B cell (primary cell): ENCODE measurements around the gene PCSK6. TPM values are rescaled to one million over a fixed set of nuclear protein-coding genes. Genes with fewer than 3 reads are reported as not detected.

Experiments
- ATAC-seq: fragments of 200-7000 bp; cut with Tn5 transposase; one replicate; pipeline ENCODE4 v1.10.0; 2021; ENCODE audit warnings: low read depth, mild to moderate bottlenecking, moderate number of reproducible peaks, moderate library complexity
- CTCF ChIA-PET: fragments of 350-600 bp; sonication (Branson Sonifier 250); formaldehyde crosslinking; loops from one replicate; lab custom pipeline; 2021; ENCODE audit warnings: antibody characterized with exemption, inconsistent platforms; lab: Charles Lee
- POLR2A ChIA-PET: fragments of 350-600 bp; sonication (Branson Sonifier 250); formaldehyde crosslinking; loops from one replicate; lab custom pipeline; 2021; ENCODE audit warnings: antibody characterized with exemption; lab: Charles Lee
- DNase-seq: peaks from one replicate; pipeline ENCODE4 v3.0.0; 2013
- H2AFZ ChIP-seq: 2 replicates; pipeline ENCODE4 v1.6.1; 2012; ENCODE audit warnings: mild to moderate bottlenecking, low read depth, low read length; ENCODE audit not compliant: insufficient read depth, poor library complexity, severe bottlenecking
- H3K27ac ChIP-seq, 2 donors: 1 replicate in 1 of 2; 2 replicates in 1 of 2; pipeline ENCODE4 v1.5.1; 2012 to 2013; ENCODE audit warnings: low read length in 2 of 2, mild to moderate bottlenecking in 2 of 2, moderate library complexity in 1 of 2
- H3K27me3 ChIP-seq, 4 experiments: fragments of 200-600 bp in 1 of 4; sonication (generic) in 1 of 4; replicated peaks in 1 of 4; 1 replicate in 2 of 4; 2 replicates in 2 of 4; pipeline versions ENCODE4 v1.6.1 to v1.7.0; 2013 to 2016; ENCODE audit warnings: low read length in 3 of 4, mild to moderate bottlenecking in 2 of 4, mixed read lengths in 1 of 4, moderate library complexity in 1 of 4; ENCODE audit not compliant: insufficient read depth in 4 of 4, control insufficient read depth in 3 of 4; ENCODE audit errors: control extremely low read depth in 1 of 4
- H3K36me3 ChIP-seq, 2 experiments: replicated peaks in 1 of 2; 1 replicate in 1 of 2; 2 replicates in 1 of 2; pipeline versions ENCODE4 v1.6.1 to v1.7.1; 2013; ENCODE audit warnings: low read length in 1 of 2; ENCODE audit not compliant: insufficient read depth in 2 of 2, control insufficient read depth in 1 of 2; ENCODE audit errors: control extremely low read depth in 1 of 2, extremely low read depth in 1 of 2
- H3K4me1 ChIP-seq, 2 donors: fragments of 200-600 bp in 1 of 2; sonication (generic) in 1 of 2; 1 replicate in 1 of 2; 2 replicates in 1 of 2; pipeline versions ENCODE4 v1.5.1 to v1.6.1; 2013 to 2017; ENCODE audit warnings: low read length in 2 of 2; ENCODE audit not compliant: control insufficient read depth in 2 of 2, insufficient read depth in 2 of 2
- H3K4me2 ChIP-seq: replicated peaks from 2 replicates; pipeline ENCODE3; 2012; ENCODE audit warnings: mild to moderate bottlenecking, low read depth, low read length; ENCODE audit not compliant: poor library complexity, severe bottlenecking
- H3K4me3 ChIP-seq, 5 experiments: fragments of 200-600 bp in 1 of 5; sonication (generic) in 1 of 5; 1 replicate in 3 of 5; 2 replicates in 2 of 5; pipeline versions ENCODE4 v1.5.1 to v1.7.0; 2011 to 2016; ENCODE audit warnings: low read length in 4 of 5, mild to moderate bottlenecking in 4 of 5, low read depth in 2 of 5, control low read depth in 1 of 5, moderate library complexity in 1 of 5; ENCODE audit not compliant: insufficient read depth in 1 of 5; ENCODE audit errors: control extremely low read depth in 1 of 5, extremely low read depth in 1 of 5
- H3K79me2 ChIP-seq: fragments of 200-600 bp; sonication (generic); one replicate; pipeline ENCODE4 v1.6.0; 2016; ENCODE audit warnings: low read length; ENCODE audit not compliant: control insufficient read depth, insufficient read depth
- H3K9ac ChIP-seq: fragments of 200-600 bp; sonication (generic); 2 replicates; pipeline ENCODE4 v1.6.1; 2017; ENCODE audit warnings: mild to moderate bottlenecking, low read length, moderate library complexity
- H3K9me3 ChIP-seq, 3 donors: one replicate each; pipeline versions ENCODE4 v1.6.1 to v1.7.1; 2013; ENCODE audit warnings: low read length in 2 of 3; ENCODE audit not compliant: control insufficient read depth in 2 of 3, insufficient read depth in 1 of 3; ENCODE audit errors: control extremely low read depth in 1 of 3
- H4K20me1 ChIP-seq: 2 replicates; pipeline ENCODE4 v1.6.0; 2012; ENCODE audit warnings: mild to moderate bottlenecking, low read length; ENCODE audit not compliant: insufficient read depth, control insufficient read depth, poor library complexity, severe bottlenecking
- H3K27ac Mint-ChIP-seq: one replicate; pipeline ENCODE4 v1.8.0; 2021; ENCODE audit warnings: mixed read lengths
- H3K27me3 Mint-ChIP-seq: one replicate; pipeline ENCODE4 v1.8.0; 2021; ENCODE audit warnings: mixed read lengths
- H3K4me1 Mint-ChIP-seq: one replicate; pipeline ENCODE4 v1.8.0; 2021; ENCODE audit warnings: mixed read lengths
- H3K4me3 Mint-ChIP-seq: one replicate; pipeline ENCODE4 v1.8.0; 2021; ENCODE audit warnings: mixed read lengths
- H3K9me3 Mint-ChIP-seq: one replicate; pipeline ENCODE4 v1.8.0; 2022; ENCODE audit warnings: mixed read lengths; ENCODE audit not compliant: insufficient read depth
- CTCF ChIP-seq: fragments of 200-600 bp; IDR thresholded peaks from one replicate; pipeline ENCODE4 v1.8.0; 2022; ENCODE audit warnings: antibody characterized with exemption, mild to moderate bottlenecking
- EZH2 ChIP-seq: IDR thresholded peaks from 2 replicates; pipeline ENCODE4 v1.6.1; 2012; ENCODE audit warnings: borderline replicate concordance, low read depth, mild to moderate bottlenecking, moderate library complexity, low read length; ENCODE audit not compliant: insufficient read depth, poor library complexity, severe bottlenecking
- WGBS: methylation state at CpG from one replicate; pipeline ENCODE4 v1.1.5; 2013; ENCODE audit warnings: missing lambda C conversion rate; ENCODE audit not compliant: insufficient coverage; 5-methylcytosine and 5-hydroxymethylcytosine counted together
- intact Hi-C: fragments of 100-400 bp; cut with micrococcal nuclease; formaldehyde crosslinking; loops from one replicate; pipeline ENCODE4 v1.10.0; 2022
- polyA plus RNA-seq: library from polyadenylated mRNA; depleted of rRNA; stranded (reverse); fragments of >200 nt; gene quantifications from 2 replicates; pipeline ENCODE4 v1.2.3, GENCODE V29; 2012
- total RNA-seq, 2 donors: library from RNA; stranded (reverse); fragments of 120-200 nt in 1 of 2; gene quantifications; 1 replicate in 1 of 2; 2 replicates in 1 of 2; pipeline versions ENCODE4 v1.2.3 to v1.2.4, GENCODE V29; 2013 to 2022

Gene PCSK6
- total and polyA plus RNA-seq, 2 donors (not counting 1 experiment from before 2014, with no cell fraction given): 0.66 to 1.6 TPM

DNA sequence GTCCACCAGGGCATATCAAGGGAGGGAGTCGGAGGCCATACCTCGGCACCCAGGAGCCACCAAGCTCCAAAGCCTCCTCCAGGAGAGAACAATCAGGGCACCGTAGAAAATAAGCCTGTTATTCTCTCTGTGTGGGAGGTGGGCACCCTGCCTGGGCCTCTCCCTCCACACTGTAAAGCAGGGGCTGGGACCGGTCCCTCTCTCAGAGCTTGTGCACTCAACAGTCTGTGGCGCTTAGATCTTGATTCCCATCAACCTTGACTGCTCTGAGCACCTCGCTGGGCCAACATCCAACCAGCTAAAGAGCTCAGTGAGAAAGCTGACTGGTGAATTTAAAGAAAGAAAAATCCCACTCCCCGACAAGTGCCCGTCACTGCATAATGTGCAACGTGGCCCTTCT is 53.0 kb downstream of the PCSK6 start:
- Histone ChIP-seq H3K4me3 (no peak overlapping the region), H3K27me3 (peaks cover 0 to 3% (median 0%) of the 10 kb centered on the region in 4 experiments), H3K27ac (no peak overlapping the region), H3K9me3 (peaks cover 0 to 9% (median 0%) of the 10 kb centered on the region in 3 donors), H3K79me2 (no peaks in the 10 kb centered on the region), H3K4me1 (no peaks in the 10 kb centered on the region), H3K4me2 (no peak overlapping the region), H2AFZ (no peak overlapping the region), H3K36me3 (no peaks in the 10 kb centered on the region), H4K20me1 (no peaks in the 10 kb centered on the region), H3K9ac (no peak overlapping the region)
- Mint-ChIP-seq H3K27me3 (peaks cover 41% of the 10 kb centered on the region), H3K4me1 (peaks cover under 1% of the 10 kb centered on the region), H3K27ac (no peak overlapping the region), H3K4me3 (no peak overlapping the region), H3K9me3 (no peaks in the 10 kb centered on the region)
- ChIA-PET CTCF (no interaction called here), POLR2A (no interaction called here)
- TF ChIP-seq EZH2 (no peak), CTCF (no peak)
- intact Hi-C loops: no loop called here
- ATAC-seq (no peak), DNase-seq (no peak)
- WGBS: 97% methylated on average over 7 of the region's 9 CpGs

DNA sequence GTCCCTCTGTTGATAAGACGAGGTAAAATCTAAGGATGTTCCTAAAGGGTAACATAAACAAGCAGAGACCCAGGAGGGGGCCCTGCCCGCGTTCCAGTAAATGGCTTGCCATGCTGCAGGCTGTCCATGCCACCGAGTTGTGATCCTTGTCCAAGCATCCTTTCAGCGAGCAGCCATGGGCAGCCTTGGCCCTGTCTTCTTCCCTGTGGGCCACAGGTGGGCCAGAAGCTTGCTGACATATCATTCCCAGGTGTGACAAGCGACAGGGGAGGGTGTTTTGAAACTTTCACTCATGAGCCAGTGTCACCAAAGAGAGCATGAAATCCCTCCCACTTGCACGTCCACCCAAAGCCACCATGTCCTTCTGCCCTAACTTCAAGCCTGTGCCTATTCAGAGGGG is 53.7 kb downstream of the PCSK6 start:
- Histone ChIP-seq H3K36me3 (no peaks in the 10 kb centered on the region), H3K4me2 (no peak overlapping the region), H3K27ac (no peak overlapping the region), H3K9me3 (peaks cover 0 to 9% (median 0%) of the 10 kb centered on the region in 3 donors), H2AFZ (no peak overlapping the region), H3K79me2 (no peaks in the 10 kb centered on the region), H3K9ac (no peak overlapping the region), H3K27me3 (peaks cover 0 to 3% (median 0%) of the 10 kb centered on the region in 4 experiments), H4K20me1 (no peaks in the 10 kb centered on the region), H3K4me3 (no peak overlapping the region), H3K4me1 (no peaks in the 10 kb centered on the region)
- no peaks in the 10 kb centered on the region for H3K4me1 Mint-ChIP-seq
- H3K27ac Mint-ChIP-seq: no peak overlapping the region
- TF ChIP-seq CTCF (no peak), EZH2 (no peak)
- H3K9me3 Mint-ChIP-seq: no peaks in the 10 kb centered on the region
- POLR2A ChIA-PET: no interaction called here
- intact Hi-C loops: no loop called here
- no peak for DNase-seq
- WGBS: 68% methylated on average over 5 of the region's 7 CpGs
- CTCF ChIA-PET: no interaction called here
- H3K4me3 Mint-ChIP-seq: no peak overlapping the region
- peaks cover 41% of the 10 kb centered on the region for H3K27me3 Mint-ChIP-seq
- ATAC-seq: no peak
